SH-SY5Y (cell line): ENCODE data around the gene UBXN1.

Experiments used
- GATA2 ChIP-seq: IDR thresholded peaks from 2 replicates; pipeline ENCODE4 v1.6.1; 2011; ENCODE audit warnings: mild to moderate bottlenecking, low read depth, low read length
- GATA3 ChIP-seq: IDR thresholded peaks from 2 replicates; pipeline ENCODE4 v1.6.1; 2011; ENCODE audit warnings: low read depth, mild to moderate bottlenecking, low read length, moderate library complexity

DNA sequence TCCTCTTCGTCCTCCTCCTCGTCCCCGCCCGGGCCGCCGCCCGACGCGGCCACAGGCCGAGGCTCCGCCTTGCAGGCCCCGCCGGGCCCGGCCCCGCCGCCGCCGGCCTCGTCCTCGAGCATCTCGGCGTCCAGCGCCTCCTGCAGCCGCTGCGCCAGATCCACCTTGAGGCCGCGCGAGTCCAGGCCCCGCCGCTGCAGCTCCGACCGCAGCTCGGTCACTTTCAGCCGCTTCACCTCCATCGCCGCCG lies 48.0 kb upstream of the UBXN1 start:
- TF ChIP-seq GATA3 (no peak), GATA2 (no peak)
